CD4-positive, CD25-positive, alpha-beta regulatory T cell (primary cell): ENCODE data around the gene C6orf62. TPM values are rescaled to one million over a fixed set of nuclear protein-coding genes. Genes with fewer than 3 reads are reported as not detected.
"Not testable (repeated sequence)": the region's sequence is repeated elsewhere in the genome, so short reads cannot be mapped to it uniquely, and the experiment has no call there.

Source experiments
- ATAC-seq, 2 donors: fragments of 150-1000 bp; cut with Tn5 transposase; one replicate each; pipeline ENCODE4 v1.10.0; 2021; ENCODE audit warnings: low read depth in 2 of 2, moderate number of reproducible peaks in 2 of 2, moderate library complexity in 1 of 2
- DNase-seq, 3 donors: peaks; one replicate each; pipeline versions ENCODE4 v3.0.0 to v3.0.0-alpha.2; 2012 to 2022; ENCODE audit warnings: mixed read lengths in 1 of 3
- H3K27ac ChIP-seq: one replicate; pipeline ENCODE4 v1.7.0; 2013; ENCODE audit warnings: mild to moderate bottlenecking, low read length; ENCODE audit not compliant: insufficient read depth, poor library complexity, severe bottlenecking
- H3K27me3 ChIP-seq: one replicate; pipeline ENCODE4 v1.7.0; 2013; ENCODE audit warnings: low read length; ENCODE audit not compliant: control insufficient read depth, insufficient read depth
- H3K36me3 ChIP-seq: one replicate; pipeline ENCODE4 v1.7.0; 2013; ENCODE audit warnings: mild to moderate bottlenecking, low read length, moderate library complexity; ENCODE audit not compliant: control insufficient read depth, insufficient read depth
- H3K4me1 ChIP-seq: 2 replicates; pipeline ENCODE4 v1.7.0; 2013; ENCODE audit warnings: mild to moderate bottlenecking, low read length; ENCODE audit not compliant: insufficient read depth, control insufficient read depth, poor library complexity, severe bottlenecking
- H3K4me3 ChIP-seq: one replicate; pipeline ENCODE4 v1.7.0; 2013; ENCODE audit warnings: low read depth, mild to moderate bottlenecking, low read length, moderate library complexity
- H3K9me3 ChIP-seq, 2 experiments: 1 replicate in 1 of 2; 2 replicates in 1 of 2; pipeline ENCODE4 v1.7.0; 2013; ENCODE audit warnings: low read length in 2 of 2, mild to moderate bottlenecking in 1 of 2, moderate library complexity in 1 of 2; ENCODE audit not compliant: control insufficient read depth in 2 of 2
- H3K27ac Mint-ChIP-seq, 3 donors: one replicate each; pipeline ENCODE4 v1.8.0; 2020 to 2022; ENCODE audit warnings: mild to moderate bottlenecking in 3 of 3, mixed read lengths in 3 of 3, moderate library complexity in 2 of 3
- H3K27me3 Mint-ChIP-seq: one replicate; pipeline ENCODE4 v1.8.0; 2022; ENCODE audit warnings: mild to moderate bottlenecking, mixed read lengths
- H3K36me3 Mint-ChIP-seq: one replicate; pipeline ENCODE4 v1.8.0; 2020; ENCODE audit warnings: mixed read lengths
- H3K4me1 Mint-ChIP-seq, 4 donors: one replicate each; pipeline ENCODE4 v1.8.0; 2020 to 2022; ENCODE audit warnings: mixed read lengths in 4 of 4, mild to moderate bottlenecking in 1 of 4
- H3K4me3 Mint-ChIP-seq, 4 donors: one replicate each; pipeline ENCODE4 v1.8.0; 2020 to 2022; ENCODE audit warnings: mild to moderate bottlenecking in 4 of 4, mixed read lengths in 4 of 4, moderate library complexity in 3 of 4
- H3K9me3 Mint-ChIP-seq, 7 donors: one replicate each; pipeline ENCODE4 v1.8.0; 2020 to 2022; ENCODE audit warnings: mixed read lengths in 7 of 7, mild to moderate bottlenecking in 3 of 7, moderate library complexity in 2 of 7
- polyA plus RNA-seq, 4 donors: library from polyadenylated mRNA; unstranded; fragments of 300-500 nt; fragmentation: Illumina TruSeq; gene quantifications; one replicate each; pipeline ENCODE4 v1.2.3, GENCODE V29; 2021
- total RNA-seq: library from RNA; stranded (reverse); gene quantifications from one replicate; pipeline ENCODE4 v1.2.3, GENCODE V29; 2022

The C6orf62 gene
- total and polyA plus RNA-seq, 5 donors from 2014 or later: 91.7 to 124 (median 99.6) TPM

DNA sequence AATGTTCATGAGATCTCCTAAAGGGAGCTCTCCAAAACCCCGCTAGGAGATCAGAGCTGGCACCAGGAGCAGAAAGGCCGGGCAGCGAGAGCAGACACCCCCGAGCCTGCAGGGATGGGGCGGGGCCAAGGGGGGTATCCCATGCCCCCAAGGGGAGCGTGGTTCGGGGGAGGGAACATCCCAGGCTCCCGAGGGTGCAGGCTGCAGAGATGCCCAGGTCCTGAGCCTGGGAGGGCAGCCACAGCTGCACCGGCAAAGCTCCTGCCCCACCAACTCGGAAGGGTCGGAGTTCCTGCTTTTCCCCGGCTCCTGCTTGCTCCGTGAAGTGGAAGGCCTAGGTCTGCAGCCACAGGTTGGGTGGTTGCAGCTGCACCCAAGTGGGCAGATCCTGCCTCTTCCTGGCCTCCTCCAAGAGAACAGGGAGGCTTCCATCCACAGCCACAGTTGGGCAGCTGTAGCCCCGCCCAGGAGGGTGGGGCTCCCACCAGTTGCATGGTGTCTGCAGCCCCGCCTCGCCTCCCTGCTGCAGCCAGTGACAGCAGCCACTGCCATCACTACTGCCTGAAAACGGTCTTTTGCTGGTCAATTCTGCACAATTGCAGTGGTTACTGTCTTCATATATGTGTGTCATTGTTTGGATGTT is 42.4 kb upstream of the C6orf62 start:
- peaks cover 0 to 5% (median 0%) of the 10 kb centered on the region in 4 donors for H3K4me1 Mint-ChIP-seq
- Histone ChIP-seq H3K4me1 (no peaks in the 10 kb centered on the region), H3K9me3 (no peaks in the 10 kb centered on the region), H3K27me3 (no peaks in the 10 kb centered on the region), H3K4me3 (no peak overlapping the region), H3K36me3 (no peaks in the 10 kb centered on the region), H3K27ac (no peak overlapping the region)
- H3K4me3 Mint-ChIP-seq: no peak overlapping the region
- ATAC-seq: no peak
- H3K36me3 Mint-ChIP-seq: no peaks in the 10 kb centered on the region
- H3K27me3 Mint-ChIP-seq: no peaks in the 10 kb centered on the region
- no peak for DNase-seq
- H3K27ac Mint-ChIP-seq: no peak overlapping the region
- H3K9me3 Mint-ChIP-seq: no peaks in the 10 kb centered on the region

DNA sequence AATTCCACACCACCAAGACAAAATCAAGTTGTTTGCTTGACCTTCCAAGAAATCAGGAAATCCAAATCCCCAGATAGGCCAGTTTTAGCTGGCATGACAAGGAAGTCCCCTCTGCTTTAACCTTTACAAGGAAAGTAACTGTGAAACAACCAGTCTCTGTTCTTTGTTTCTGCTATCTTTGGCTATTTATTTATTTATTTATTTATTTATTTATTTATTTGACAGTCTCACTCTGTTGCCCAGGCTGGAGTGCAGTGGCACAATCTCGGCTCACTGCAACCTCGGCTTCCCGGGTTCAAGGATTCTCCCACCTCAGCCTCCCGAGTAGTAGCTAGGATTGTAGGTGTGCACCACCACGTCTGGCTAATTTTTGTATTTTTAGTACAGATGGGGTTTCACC is 41.3 kb upstream of the C6orf62 start:
- H3K36me3 Mint-ChIP-seq: no peaks in the 10 kb centered on the region
- no peak overlapping the region for H3K4me3 ChIP-seq
- H3K27ac ChIP-seq: no peak overlapping the region
- peak overlapping the region in 1 of 3 donors; percentile 49 for H3K27ac Mint-ChIP-seq
- DNase-seq (no peak), ATAC-seq (no peak)
- no peaks in the 10 kb centered on the region for H3K4me1 ChIP-seq
- H3K4me3 Mint-ChIP-seq: no peak overlapping the region
- H3K27me3 ChIP-seq: no peaks in the 10 kb centered on the region
- H3K27me3 Mint-ChIP-seq: no peaks in the 10 kb centered on the region
- H3K9me3 ChIP-seq: no peaks in the 10 kb centered on the region
- H3K4me1 Mint-ChIP-seq: peaks cover 0 to 5% (median 0%) of the 10 kb centered on the region in 4 donors
- H3K36me3 ChIP-seq: no peaks in the 10 kb centered on the region
- H3K9me3 Mint-ChIP-seq: no peaks in the 10 kb centered on the region

DNA sequence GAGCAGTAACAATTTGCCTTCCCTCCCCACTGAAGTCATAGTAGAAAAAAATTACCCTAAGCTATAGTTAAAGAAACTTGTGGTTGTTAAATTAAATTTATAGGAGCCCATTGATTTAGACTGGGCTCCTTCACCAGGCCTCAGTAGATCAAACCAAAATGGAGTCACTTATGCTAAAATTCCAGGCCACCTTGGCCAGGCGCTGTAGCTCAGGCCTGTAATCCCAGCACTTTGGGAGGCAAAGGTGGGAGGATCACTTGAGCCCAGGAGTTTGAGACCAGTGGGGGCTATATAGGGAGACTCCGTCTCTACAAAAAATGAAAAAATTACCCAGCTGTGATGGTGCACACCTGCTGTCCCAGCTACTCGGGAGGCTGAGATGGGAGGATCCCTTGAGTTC is 40.8 kb upstream of the C6orf62 start:
- no peak overlapping the region for H3K4me3 ChIP-seq
- ATAC-seq: no peak
- Mint-ChIP-seq H3K27me3 (no peaks in the 10 kb centered on the region), H3K36me3 (no peaks in the 10 kb centered on the region), H3K9me3 (no peaks in the 10 kb centered on the region), H3K4me1 (peaks cover 0 to 5% (median 0%) of the 10 kb centered on the region in 4 donors), H3K4me3 (no peak overlapping the region), H3K27ac (peak overlapping the region in 1 of 3 donors; percentile 49)
- H3K27me3 ChIP-seq: no peaks in the 10 kb centered on the region
- H3K36me3 ChIP-seq: no peaks in the 10 kb centered on the region
- H3K9me3 ChIP-seq: no peaks in the 10 kb centered on the region
- H3K4me1 ChIP-seq: no peaks in the 10 kb centered on the region
- no peak overlapping the region for H3K27ac ChIP-seq
- DNase-seq: no peak

DNA sequence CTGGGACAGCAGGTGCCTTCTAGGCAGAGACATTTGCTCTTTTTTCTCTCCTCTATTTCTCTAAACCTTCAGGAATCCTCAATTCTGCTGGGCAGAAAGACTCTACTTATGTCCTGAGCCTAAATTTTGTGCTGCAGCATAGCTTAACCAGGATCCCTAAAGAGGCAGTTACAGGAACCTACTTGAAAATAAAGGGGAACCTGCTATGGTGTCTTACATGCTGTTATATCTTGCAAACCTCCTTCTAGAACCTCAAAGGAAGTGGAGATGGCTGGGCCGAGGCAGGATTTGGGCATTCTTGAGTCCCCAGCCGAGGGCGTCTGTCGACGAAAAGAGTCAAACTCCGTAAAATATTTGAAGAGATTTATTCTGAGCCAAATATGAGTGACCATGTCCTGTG is 38.7 kb upstream of the C6orf62 start:
- H3K27ac ChIP-seq: no peak overlapping the region
- no peak for ATAC-seq

DNA sequence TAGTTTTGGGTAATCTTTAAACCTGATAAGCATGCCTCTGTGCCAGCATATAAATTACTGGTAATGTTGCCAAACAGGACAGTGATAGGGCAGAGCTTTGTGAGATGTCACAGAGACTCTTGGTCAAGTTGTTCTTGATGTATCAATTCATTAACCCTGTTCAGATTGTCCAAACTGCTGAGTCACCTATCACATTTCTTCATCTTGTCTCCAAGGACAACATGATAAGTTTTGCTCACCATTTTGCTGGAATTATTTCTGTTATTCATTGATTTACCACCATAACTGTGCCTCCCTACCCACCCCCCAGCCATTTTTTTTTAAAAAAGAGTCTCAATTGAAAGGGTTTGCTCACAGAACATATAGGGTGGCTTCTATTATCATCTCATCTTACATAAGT is 36.3 kb upstream of the C6orf62 start:
- peaks cover 18% of the 10 kb centered on the region for H3K27me3 Mint-ChIP-seq
- H3K4me3 Mint-ChIP-seq: no peak overlapping the region
- no peaks in the 10 kb centered on the region for H3K4me1 Mint-ChIP-seq
- Histone ChIP-seq H3K4me3 (no peak overlapping the region), H3K4me1 (no peaks in the 10 kb centered on the region), H3K27ac (no peak overlapping the region), H3K27me3 (peaks cover 2% of the 10 kb centered on the region), H3K36me3 (no peaks in the 10 kb centered on the region), H3K9me3 (no peaks in the 10 kb centered on the region)
- H3K36me3 Mint-ChIP-seq: no peaks in the 10 kb centered on the region
- H3K9me3 Mint-ChIP-seq: peaks cover 0 to 5% (median 0%) of the 10 kb centered on the region in 7 donors
- no peak for ATAC-seq
- no peak for DNase-seq
- no peak overlapping the region for H3K27ac Mint-ChIP-seq

More for the DNA sequence above, 38.7 kb upstream of the C6orf62 start:
- Mint-ChIP-seq H3K27me3 (peaks cover 10% of the 10 kb centered on the region), H3K4me3 (no peak overlapping the region), H3K9me3 (peaks cover 0 to 5% (median 0%) of the 10 kb centered on the region in 7 donors), H3K36me3 (no peaks in the 10 kb centered on the region), H3K27ac (peak overlapping the region in 1 of 3 donors; percentile 6), H3K4me1 (no peaks in the 10 kb centered on the region)
- no peak for DNase-seq
- H3K27me3 ChIP-seq: peaks cover under 1% of the 10 kb centered on the region
- H3K4me1 ChIP-seq: no peaks in the 10 kb centered on the region
- H3K36me3 ChIP-seq: no peaks in the 10 kb centered on the region
- H3K9me3 ChIP-seq: no peaks in the 10 kb centered on the region
- no peak overlapping the region for H3K4me3 ChIP-seq

DNA sequence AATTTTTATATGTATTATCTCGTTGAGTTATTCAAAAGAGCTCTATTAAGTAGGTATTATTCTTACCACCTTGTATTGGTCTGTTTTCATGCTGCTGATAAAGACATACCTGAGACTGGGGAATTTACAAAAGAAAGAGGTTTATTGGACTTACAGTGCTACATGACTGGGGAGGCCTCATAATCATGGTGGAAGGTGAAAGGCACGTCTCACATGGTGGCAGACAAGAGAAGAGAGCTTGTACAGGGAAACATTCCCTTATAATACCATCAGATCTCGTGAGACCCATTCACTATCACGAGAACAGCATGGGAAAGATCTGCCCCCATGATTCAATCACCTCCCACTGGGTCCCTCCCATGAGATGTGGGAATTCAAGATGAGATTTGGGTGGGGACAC is 35.4 kb upstream of the C6orf62 start:
- H3K9me3 Mint-ChIP-seq, H3K36me3 ChIP-seq, H3K9me3 ChIP-seq, ATAC-seq, H3K4me1 Mint-ChIP-seq, H3K27ac Mint-ChIP-seq, H3K27me3 ChIP-seq, H3K27ac ChIP-seq, H3K4me3 Mint-ChIP-seq, H3K4me3 ChIP-seq, DNase-seq, H3K36me3 Mint-ChIP-seq, H3K4me1 ChIP-seq: not testable (repeated sequence)
- peaks cover 20% of the 10 kb centered on the region for H3K27me3 Mint-ChIP-seq

DNA sequence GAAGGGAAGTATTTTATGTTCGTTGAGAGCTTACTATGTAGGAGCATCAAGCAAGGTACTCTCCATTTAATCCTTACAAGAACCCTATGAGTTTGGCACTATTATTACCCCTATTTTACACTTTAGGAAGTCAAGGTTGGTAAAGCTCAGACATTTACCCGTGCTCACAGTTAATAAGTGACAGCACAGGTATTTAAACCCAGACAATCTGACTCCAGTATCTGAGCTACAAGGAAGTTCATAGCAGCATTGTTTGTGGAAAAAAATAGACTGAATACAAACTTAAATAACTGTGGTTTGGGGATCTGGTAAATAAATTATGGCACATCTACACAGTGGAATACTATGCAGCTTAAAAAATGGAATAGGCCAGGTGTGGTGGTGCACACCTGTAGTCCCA is 34.6 kb upstream of the C6orf62 start:
- Mint-ChIP-seq H3K9me3 (peaks cover 0 to 6% (median 3%) of the 10 kb centered on the region in 7 donors), H3K27me3 (peaks cover 27% of the 10 kb centered on the region), H3K4me3 (no peak overlapping the region), H3K27ac (no peak overlapping the region), H3K36me3 (no peaks in the 10 kb centered on the region), H3K4me1 (no peaks in the 10 kb centered on the region)
- Histone ChIP-seq H3K9me3 (no peaks in the 10 kb centered on the region), H3K27me3 (peaks cover 2% of the 10 kb centered on the region), H3K27ac (no peak overlapping the region), H3K36me3 (no peaks in the 10 kb centered on the region), H3K4me1 (no peaks in the 10 kb centered on the region), H3K4me3 (no peak overlapping the region)
- DNase-seq (no peak), ATAC-seq (no peak)

DNA sequence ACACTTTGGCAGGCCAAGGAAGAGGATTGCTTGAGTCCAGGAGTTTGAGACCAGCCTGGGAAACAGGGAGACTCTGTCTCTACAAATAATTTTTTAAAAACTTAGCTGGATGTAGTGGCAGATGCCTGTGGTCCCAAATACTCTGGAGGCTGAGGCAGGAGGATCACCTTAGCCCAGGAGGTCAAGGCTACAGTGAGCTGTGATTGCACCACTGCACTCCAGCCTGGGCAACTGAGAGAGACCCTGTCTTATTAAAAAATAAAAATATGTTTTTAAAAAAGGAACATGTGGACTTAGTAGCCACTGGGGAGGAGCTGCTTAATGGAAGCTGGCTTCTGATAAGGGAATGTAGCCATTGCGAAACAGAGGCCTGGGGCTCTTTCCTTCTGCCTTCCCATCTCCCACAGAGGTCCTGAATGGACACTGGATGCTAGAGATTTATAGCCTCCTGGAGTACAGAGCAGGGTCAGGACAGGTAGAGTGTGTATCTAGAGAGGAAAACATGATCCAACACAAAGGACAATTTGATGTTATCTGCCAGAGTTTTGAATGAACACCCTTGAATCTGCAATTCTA is 34.1 kb upstream of the C6orf62 start:
- Histone ChIP-seq H3K9me3 (no peaks in the 10 kb centered on the region), H3K27me3 (peaks cover 2% of the 10 kb centered on the region), H3K4me3 (no peak overlapping the region), H3K27ac (no peak overlapping the region), H3K36me3 (no peaks in the 10 kb centered on the region), H3K4me1 (no peaks in the 10 kb centered on the region)
- Mint-ChIP-seq H3K27ac (no peak overlapping the region), H3K4me1 (no peaks in the 10 kb centered on the region), H3K36me3 (no peaks in the 10 kb centered on the region), H3K4me3 (no peak overlapping the region), H3K27me3 (peaks cover 27% of the 10 kb centered on the region), H3K9me3 (peaks cover 0 to 7% (median 3%) of the 10 kb centered on the region in 7 donors)
- ATAC-seq: no peak
- DNase-seq: no peak
